NB4 (cell line): ENCODE measurements around the gene RYR3.

ENCODE experiments used
- DNase-seq: peaks from one replicate; pipeline ENCODE4 v3.0.0; 2010; ENCODE audit warnings: low read depth
- H3K4me3 ChIP-seq: one replicate; pipeline ENCODE4 v1.5.1; 2011; ENCODE audit warnings: mild to moderate bottlenecking, low read depth, low read length, moderate library complexity
- MAX ChIP-seq: IDR thresholded peaks from 2 replicates; pipeline ENCODE4 v1.6.1; 2011; ENCODE audit warnings: low read depth, low read length
- MYC ChIP-seq: IDR thresholded peaks from 2 replicates; pipeline ENCODE4 v1.6.1; 2011; ENCODE audit warnings: low read depth, low read length
- POLR2A ChIP-seq: IDR thresholded peaks from 2 replicates; pipeline ENCODE4 v1.6.1; 2011; ENCODE audit warnings: mild to moderate bottlenecking; ENCODE audit not compliant: insufficient read length; ENCODE audit errors: extremely low read depth
- TF ChIP-seq, protein P1 (sequence below): IDR thresholded peaks from one replicate; pipeline ENCODE4 v1.5.1; 2012; ENCODE audit warnings: low read depth, low read length

The RYR3 gene

DNA sequence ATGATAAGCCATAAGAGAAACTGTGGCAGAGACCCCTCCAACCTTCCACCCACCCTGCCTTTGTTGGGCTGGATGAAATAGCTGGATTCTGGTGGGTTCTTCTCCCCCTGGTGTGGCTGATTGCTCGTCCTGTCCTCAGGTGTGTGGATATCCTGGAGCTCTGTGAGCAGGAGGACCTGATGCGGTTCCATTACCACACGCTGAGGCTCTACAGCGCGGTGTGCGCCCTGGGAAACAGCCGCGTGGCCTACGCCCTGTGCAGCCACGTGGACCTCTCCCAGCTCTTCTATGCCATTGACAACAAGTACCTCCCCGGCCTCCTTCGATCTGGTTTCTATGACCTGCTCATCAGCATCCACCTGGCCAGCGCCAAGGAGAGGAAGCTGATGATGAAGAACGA lies 351.2 kb downstream of the RYR3 start:
- TF ChIP-seq, protein P1, sequence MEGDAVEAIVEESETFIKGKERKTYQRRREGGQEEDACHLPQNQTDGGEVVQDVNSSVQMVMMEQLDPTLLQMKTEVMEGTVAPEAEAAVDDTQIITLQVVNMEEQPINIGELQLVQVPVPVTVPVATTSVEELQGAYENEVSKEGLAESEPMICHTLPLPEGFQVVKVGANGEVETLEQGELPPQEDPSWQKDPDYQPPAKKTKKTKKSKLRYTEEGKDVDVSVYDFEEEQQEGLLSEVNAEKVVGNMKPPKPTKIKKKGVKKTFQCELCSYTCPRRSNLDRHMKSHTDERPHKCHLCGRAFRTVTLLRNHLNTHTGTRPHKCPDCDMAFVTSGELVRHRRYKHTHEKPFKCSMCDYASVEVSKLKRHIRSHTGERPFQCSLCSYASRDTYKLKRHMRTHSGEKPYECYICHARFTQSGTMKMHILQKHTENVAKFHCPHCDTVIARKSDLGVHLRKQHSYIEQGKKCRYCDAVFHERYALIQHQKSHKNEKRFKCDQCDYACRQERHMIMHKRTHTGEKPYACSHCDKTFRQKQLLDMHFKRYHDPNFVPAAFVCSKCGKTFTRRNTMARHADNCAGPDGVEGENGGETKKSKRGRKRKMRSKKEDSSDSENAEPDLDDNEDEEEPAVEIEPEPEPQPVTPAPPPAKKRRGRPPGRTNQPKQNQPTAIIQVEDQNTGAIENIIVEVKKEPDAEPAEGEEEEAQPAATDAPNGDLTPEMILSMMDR: no peak
- no peak for TF ChIP-seq POLR2A
- no peak for TF ChIP-seq MYC
- TF ChIP-seq MAX: no peak
- no peak for DNase-seq
- no peak overlapping the region for H3K4me3 ChIP-seq

- TF ChIP-seq, protein P1: no peak
- no peak for TF ChIP-seq MAX
- TF ChIP-seq POLR2A: no peak
- no peak for TF ChIP-seq MYC
- H3K4me3 ChIP-seq: no peak overlapping the region
- DNase-seq: no peak
These were observed 354.2 kb downstream of the RYR3 start for GRCh38 chr15:33664947-33665346.

GRCh38 chr15:33670567-33670966 lies 359.8 kb downstream of the RYR3 start:
- no peak overlapping the region for H3K4me3 ChIP-seq
- no peak for DNase-seq
- TF ChIP-seq, protein P1: no peak
- TF ChIP-seq MAX (no peak), POLR2A (no peak), MYC (no peak)

- TF ChIP-seq MAX (no peak), MYC (no peak), POLR2A (no peak)
- TF ChIP-seq, protein P1: no peak
- no peak overlapping the region for H3K4me3 ChIP-seq
- no peak for DNase-seq
These were observed 360.7 kb downstream of the RYR3 start for GRCh38 chr15:33671456-33671855.

GRCh38 chr15:33675246-33675645 lies 364.5 kb downstream of the RYR3 start:
- no peak overlapping the region for H3K4me3 ChIP-seq
- DNase-seq: peak; percentile 58
- TF ChIP-seq MYC (no peak), MAX (no peak), POLR2A (no peak)
- TF ChIP-seq, protein P1: peak; percentile 52

GRCh38 chr15:33677238-33677830 lies 366.6 kb downstream of the RYR3 start:
- no peak for DNase-seq
- no peak for TF ChIP-seq POLR2A
- TF ChIP-seq MAX: no peak
- no peak for TF ChIP-seq MYC
- TF ChIP-seq, protein P1: no peak
- no peak overlapping the region for H3K4me3 ChIP-seq
